ENCODE results near the gene HIGD1A.

DNA sequence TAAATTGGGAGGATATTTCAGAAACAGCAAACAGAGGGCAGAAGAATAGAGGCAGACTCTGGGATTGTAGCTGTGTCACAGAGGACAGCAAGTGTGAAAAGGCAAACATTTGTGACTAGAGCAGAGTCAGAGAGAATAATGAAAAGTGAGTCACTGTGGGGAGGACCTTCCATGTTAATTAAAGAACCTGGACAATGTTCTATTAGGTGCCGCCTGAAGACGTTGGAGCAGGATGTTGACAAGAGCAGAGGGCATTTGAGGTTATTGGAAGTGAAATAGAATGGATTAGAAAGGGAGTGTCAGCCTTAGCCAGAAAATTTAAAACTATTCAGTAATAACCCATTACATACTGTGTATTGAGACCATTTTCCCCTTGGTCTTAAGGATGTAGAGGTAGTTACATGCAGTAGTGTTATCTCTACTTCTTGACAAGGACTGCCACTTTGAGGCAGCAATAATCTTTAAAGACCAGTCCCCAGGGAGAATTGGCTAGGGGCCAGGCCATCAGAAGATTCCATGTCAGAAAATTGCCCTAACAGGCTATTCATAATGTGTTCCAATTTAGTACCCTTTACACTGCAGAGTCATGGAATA, 10.7 kb upstream of the HIGD1A start:
- no peak for TF ChIP-seq POLR2A (IDR thresholded peaks at IDR 0.05)
- TF ChIP-seq, protein P1, sequence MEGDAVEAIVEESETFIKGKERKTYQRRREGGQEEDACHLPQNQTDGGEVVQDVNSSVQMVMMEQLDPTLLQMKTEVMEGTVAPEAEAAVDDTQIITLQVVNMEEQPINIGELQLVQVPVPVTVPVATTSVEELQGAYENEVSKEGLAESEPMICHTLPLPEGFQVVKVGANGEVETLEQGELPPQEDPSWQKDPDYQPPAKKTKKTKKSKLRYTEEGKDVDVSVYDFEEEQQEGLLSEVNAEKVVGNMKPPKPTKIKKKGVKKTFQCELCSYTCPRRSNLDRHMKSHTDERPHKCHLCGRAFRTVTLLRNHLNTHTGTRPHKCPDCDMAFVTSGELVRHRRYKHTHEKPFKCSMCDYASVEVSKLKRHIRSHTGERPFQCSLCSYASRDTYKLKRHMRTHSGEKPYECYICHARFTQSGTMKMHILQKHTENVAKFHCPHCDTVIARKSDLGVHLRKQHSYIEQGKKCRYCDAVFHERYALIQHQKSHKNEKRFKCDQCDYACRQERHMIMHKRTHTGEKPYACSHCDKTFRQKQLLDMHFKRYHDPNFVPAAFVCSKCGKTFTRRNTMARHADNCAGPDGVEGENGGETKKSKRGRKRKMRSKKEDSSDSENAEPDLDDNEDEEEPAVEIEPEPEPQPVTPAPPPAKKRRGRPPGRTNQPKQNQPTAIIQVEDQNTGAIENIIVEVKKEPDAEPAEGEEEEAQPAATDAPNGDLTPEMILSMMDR (IDR thresholded peaks at IDR 0.05): no peak
